Measurements from ENCODE around the gene PLCL1.

DNA sequence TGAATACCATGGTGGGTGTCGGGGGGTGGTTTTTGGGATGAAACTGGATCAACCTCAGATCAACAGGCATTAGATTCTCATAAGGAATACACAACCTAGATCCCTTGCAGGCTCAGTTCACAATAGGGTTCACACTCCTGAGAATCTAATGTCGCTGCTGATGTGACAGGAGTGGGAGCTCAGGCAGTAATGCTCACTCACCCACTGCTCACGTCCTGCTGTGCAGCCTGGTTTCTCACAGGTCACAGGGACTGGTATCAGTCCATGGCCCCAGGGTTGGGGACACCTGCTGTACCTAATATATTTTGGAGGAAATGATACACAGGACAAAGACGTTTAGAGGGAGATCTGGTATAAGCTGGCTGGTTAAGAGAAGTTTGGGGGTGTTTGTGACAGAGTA lies 338.8 kb downstream of the PLCL1 start:
- TF ChIP-seq, protein P1, sequence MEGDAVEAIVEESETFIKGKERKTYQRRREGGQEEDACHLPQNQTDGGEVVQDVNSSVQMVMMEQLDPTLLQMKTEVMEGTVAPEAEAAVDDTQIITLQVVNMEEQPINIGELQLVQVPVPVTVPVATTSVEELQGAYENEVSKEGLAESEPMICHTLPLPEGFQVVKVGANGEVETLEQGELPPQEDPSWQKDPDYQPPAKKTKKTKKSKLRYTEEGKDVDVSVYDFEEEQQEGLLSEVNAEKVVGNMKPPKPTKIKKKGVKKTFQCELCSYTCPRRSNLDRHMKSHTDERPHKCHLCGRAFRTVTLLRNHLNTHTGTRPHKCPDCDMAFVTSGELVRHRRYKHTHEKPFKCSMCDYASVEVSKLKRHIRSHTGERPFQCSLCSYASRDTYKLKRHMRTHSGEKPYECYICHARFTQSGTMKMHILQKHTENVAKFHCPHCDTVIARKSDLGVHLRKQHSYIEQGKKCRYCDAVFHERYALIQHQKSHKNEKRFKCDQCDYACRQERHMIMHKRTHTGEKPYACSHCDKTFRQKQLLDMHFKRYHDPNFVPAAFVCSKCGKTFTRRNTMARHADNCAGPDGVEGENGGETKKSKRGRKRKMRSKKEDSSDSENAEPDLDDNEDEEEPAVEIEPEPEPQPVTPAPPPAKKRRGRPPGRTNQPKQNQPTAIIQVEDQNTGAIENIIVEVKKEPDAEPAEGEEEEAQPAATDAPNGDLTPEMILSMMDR (IDR thresholded peaks at IDR 0.05), result no peak
- TF ChIP-seq POLR2AphosphoS5 (IDR thresholded peaks at IDR 0.05), result no peak
